ENCODE data around the gene ADGRL3. TPM values are rescaled to one million over a fixed set of nuclear protein-coding genes. Genes with fewer than 3 reads are reported as not detected.

The ADGRL3 gene
- total RNA-seq, 3 donors from 2014 or later, result 4.3 to 10.8 (median 4.3) TPM

DNA sequence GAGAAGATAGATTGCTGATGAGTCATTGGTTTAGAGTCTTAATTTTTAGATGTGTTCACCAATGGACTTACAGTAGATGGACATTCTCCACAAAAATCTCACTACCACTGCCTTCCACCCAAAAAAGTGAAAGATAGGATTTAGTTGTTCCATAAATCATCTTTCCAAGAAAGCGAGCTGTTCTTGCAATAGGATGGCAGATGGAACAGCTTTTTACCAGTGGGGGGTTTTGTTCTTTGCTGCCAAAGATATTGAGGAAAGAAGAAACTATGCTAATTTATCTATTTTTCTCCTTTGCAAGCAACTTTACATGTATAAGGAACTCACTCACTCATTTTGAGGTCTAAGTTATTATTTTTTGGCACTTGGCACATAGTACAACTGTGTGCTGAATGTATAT lies 109.5 kb downstream of the ADGRL3 start:
- intact Hi-C loops (cut with DNase I, micrococcal nuclease), result no loop called here
- TF ChIP-seq, protein P1, sequence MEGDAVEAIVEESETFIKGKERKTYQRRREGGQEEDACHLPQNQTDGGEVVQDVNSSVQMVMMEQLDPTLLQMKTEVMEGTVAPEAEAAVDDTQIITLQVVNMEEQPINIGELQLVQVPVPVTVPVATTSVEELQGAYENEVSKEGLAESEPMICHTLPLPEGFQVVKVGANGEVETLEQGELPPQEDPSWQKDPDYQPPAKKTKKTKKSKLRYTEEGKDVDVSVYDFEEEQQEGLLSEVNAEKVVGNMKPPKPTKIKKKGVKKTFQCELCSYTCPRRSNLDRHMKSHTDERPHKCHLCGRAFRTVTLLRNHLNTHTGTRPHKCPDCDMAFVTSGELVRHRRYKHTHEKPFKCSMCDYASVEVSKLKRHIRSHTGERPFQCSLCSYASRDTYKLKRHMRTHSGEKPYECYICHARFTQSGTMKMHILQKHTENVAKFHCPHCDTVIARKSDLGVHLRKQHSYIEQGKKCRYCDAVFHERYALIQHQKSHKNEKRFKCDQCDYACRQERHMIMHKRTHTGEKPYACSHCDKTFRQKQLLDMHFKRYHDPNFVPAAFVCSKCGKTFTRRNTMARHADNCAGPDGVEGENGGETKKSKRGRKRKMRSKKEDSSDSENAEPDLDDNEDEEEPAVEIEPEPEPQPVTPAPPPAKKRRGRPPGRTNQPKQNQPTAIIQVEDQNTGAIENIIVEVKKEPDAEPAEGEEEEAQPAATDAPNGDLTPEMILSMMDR (IDR thresholded peaks at IDR 0.05), result no peak
- no peak for DNase-seq
- H3K4me1 ChIP-seq (ENCODE audit: low read depth), result no peaks in the 10 kb centered on the region
- no peaks in the 10 kb centered on the region for H3K9me3 ChIP-seq
- no peak for ATAC-seq
- no peaks in the 10 kb centered on the region for H3K36me3 ChIP-seq (ENCODE audit: low read depth)
- no peak overlapping the region for H3K4me3 ChIP-seq

DNA sequence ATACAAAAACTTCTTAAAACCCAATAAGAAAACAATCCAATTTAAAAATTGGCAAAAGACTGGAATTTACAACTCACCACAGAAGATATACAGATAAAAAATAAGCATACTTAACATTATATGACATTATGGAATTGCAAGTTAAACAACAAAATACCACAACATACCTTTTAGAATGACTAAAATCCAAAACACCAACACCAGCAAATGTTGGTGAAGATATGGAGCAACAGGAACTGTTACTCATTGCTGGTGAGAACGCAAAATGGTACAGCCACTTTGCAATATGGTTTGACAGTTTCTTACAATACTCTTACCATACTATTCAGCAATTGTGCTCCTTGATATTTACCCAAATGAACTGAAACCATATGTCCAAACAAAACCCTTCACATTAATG lies 112.4 kb downstream of the ADGRL3 start:
- DNase-seq (no peak), ATAC-seq (no peak)
- Histone ChIP-seq H3K9me3 (no peaks in the 10 kb centered on the region), H3K4me3 (no peak overlapping the region), H3K4me1 (ENCODE audit: low read depth) (no peaks in the 10 kb centered on the region), H3K36me3 (ENCODE audit: low read depth) (no peaks in the 10 kb centered on the region)
- intact Hi-C loops (cut with DNase I, micrococcal nuclease), result no loop called here
- TF ChIP-seq, protein P1 (IDR thresholded peaks at IDR 0.05), result no peak

DNA sequence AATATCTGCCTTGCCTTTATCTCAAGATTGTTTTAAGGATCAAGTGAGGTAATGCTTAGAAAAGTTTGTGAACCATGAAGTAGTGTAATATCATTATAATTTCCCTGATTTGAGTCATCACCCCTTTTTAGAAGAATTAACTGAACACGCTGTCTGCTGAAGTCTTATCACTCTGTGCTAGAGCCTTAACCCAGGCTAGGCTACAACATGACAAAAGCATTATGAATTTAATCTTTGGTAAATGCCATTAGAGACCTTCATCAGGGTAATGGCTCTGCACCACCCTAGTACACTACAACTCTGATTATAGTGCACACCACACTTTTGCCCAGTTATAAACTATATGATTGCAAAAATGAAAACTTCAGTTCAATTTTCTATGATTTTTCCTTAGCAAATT lies 118.3 kb downstream of the ADGRL3 start:
- intact Hi-C loops (cut with DNase I, micrococcal nuclease), result no loop called here

DNA sequence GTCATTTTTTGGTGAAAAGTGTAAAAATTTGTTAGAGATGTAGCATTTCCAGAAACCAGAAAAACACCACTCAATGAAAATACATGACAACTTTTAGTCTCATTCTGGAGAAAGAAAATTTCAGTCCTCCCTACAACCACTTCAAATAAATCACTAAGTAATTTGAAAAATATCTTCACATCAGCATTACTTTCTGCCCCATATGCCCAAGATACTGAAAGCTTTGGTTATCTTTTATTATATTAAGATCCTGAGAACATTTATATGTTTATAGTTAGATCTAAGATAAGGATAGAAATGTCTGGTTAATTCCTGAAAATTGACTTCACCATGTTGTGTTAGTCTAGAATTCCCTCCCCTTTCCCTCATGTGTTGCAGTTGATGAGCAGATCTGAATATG lies 119.0 kb downstream of the ADGRL3 start:
- Histone ChIP-seq H3K4me1 (ENCODE audit: low read depth) (no peaks in the 10 kb centered on the region), H3K4me3 (no peak overlapping the region), H3K36me3 (ENCODE audit: low read depth) (no peaks in the 10 kb centered on the region), H3K9me3 (no peaks in the 10 kb centered on the region)
- TF ChIP-seq, protein P1 (IDR thresholded peaks at IDR 0.05), result no peak
- DNase-seq (no peak), ATAC-seq (no peak)
- intact Hi-C loops (cut with DNase I, micrococcal nuclease), result no loop called here

More for the DNA sequence above, 118.3 kb downstream of the ADGRL3 start:
- DNase-seq (no peak), ATAC-seq (no peak)
- Histone ChIP-seq H3K4me1 (ENCODE audit: low read depth) (no peaks in the 10 kb centered on the region), H3K36me3 (ENCODE audit: low read depth) (no peaks in the 10 kb centered on the region), H3K9me3 (no peaks in the 10 kb centered on the region), H3K4me3 (no peak overlapping the region)
- TF ChIP-seq, protein P1 (IDR thresholded peaks at IDR 0.05), result no peak

DNA sequence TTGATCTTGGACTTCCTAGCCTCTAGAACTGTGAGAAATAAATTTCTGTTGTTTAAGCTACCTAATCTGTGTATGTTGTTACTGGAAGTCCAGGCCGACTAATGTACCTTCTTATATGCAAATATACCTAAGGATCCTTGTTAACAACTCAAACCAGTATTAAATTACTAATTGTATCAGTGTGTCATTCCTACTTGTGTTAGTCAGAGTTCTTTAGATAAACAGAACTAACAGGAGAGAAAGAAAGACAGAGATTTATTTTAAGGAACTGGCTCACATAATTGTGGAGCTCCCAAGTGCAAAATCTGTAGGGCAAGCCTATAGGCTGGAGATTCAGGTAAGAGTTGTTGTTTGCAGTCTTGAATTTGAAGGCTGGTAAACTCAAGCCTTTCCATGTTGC lies 120.0 kb downstream of the ADGRL3 start:
- DNase-seq, result no peak
- Histone ChIP-seq H3K4me3 (no peak overlapping the region), H3K9me3 (no peaks in the 10 kb centered on the region), H3K4me1 (ENCODE audit: low read depth) (no peaks in the 10 kb centered on the region), H3K36me3 (ENCODE audit: low read depth) (no peaks in the 10 kb centered on the region)
- intact Hi-C loops (cut with DNase I, micrococcal nuclease), result no loop called here
- TF ChIP-seq, protein P1 (IDR thresholded peaks at IDR 0.05), result no peak
- no peak for ATAC-seq

DNA sequence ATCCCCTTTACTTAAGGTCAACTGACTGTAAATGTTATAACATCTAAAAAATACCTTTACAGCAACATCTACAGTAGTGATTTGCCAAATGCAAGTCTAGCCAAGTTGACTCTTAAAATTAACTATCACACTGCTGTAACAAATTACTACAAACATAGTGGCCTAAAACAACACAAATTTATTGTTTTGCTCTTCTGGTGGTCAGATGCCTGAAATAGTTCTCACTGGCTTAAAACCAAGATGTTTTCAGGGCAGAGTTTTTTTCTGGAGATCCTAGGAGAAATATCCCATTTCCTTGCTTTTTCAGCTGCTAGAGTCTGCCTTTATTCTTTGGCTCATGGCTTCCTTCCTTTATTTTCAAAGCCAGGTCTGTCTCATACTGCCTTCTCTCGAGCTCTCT lies 120.5 kb downstream of the ADGRL3 start:
- no peak for DNase-seq
- Histone ChIP-seq H3K4me3 (no peak overlapping the region), H3K4me1 (ENCODE audit: low read depth) (no peaks in the 10 kb centered on the region), H3K36me3 (ENCODE audit: low read depth) (no peaks in the 10 kb centered on the region), H3K9me3 (no peaks in the 10 kb centered on the region)
- TF ChIP-seq, protein P1 (IDR thresholded peaks at IDR 0.05), result no peak
- intact Hi-C loops (cut with DNase I, micrococcal nuclease), result no loop called here
- no peak for ATAC-seq
